Measurements from ENCODE around the gene SURF2. TPM values are rescaled to one million over a fixed set of nuclear protein-coding genes. Genes with fewer than 3 reads are reported as not detected.
"Not testable (repeated sequence)": the region's sequence is repeated elsewhere in the genome, so short reads cannot be mapped to it uniquely, and the experiment has no call there.

The SURF2 gene
- 45.2 TPM for polyA plus RNA-seq (2013, experiment 1 of 2)
- polyA plus RNA-seq (2013, experiment 2 of 2), result 34.4 TPM

DNA sequence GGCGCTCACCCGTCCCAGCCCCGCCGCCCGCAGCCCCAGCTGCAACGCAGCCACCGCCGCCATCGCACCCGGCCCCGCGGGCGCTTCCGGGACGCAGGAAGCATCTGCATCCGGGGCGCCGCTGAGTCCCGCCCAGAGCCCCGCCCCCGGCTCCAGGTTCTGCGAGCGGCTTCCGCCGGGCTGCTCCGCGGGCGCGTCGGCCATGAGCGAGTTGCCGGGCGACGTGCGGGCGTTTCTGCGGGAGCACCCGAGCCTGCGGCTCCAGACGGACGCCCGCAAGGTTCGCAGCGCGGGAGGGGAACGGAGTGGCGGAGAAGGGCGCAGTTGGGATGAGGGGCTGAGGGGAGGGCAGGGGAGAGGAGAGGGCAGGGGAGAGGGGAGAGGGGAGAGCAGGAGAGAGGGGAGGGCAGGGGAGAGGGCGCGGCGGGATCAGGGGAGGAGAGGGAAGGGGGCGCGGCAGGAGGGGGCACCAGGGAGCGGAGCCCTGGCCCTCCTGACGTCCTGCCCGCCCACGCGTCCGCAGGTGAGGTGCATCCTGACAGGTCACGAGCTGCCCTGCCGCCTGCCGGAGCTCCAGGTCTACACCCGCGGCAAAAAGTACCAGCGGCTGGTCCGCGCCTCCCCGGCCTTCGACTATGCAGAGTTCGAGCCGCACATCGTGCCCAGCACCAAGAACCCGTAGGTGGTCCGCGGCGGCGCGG is at the start of gene SURF2, which contains the start of gene SURF1:
SURF2 (plus strand) TSS at position 160 of the 701 bp plus-strand sequence; CDS start at position 203, 43 bp downstream.
SURF1 (minus strand) TSS at position 97 of the 701 bp plus-strand sequence; CDS start at position 63, 34 bp downstream.
- Histone ChIP-seq H3K27ac (ENCODE audit: low read depth, low read length) (peak within 1 kb of the TSS; percentile 62), H3K9me3 (ENCODE audit: insufficient read depth, low read depth, low read length) (no peaks in the 10 kb centered on the region), H3K36me3 (ENCODE audit: insufficient read depth, low read length) (peaks cover 58% of the 10 kb centered on the region), H3K9ac (ENCODE audit: low read depth, low read length) (peak within 1 kb of the TSS; percentile 95), H3K27me3 (ENCODE audit: insufficient read depth, low read length) (no peaks in the 10 kb centered on the region), H3K4me3 (ENCODE audit: low read length) (peak within 1 kb of the TSS; percentile 97), H3K4me1 (ENCODE audit: insufficient read depth, low read length) (peaks cover 7% of the 10 kb centered on the region)
- WGBS, result under 1% methylated on average over 78 of the region's 78 CpGs

DNA sequence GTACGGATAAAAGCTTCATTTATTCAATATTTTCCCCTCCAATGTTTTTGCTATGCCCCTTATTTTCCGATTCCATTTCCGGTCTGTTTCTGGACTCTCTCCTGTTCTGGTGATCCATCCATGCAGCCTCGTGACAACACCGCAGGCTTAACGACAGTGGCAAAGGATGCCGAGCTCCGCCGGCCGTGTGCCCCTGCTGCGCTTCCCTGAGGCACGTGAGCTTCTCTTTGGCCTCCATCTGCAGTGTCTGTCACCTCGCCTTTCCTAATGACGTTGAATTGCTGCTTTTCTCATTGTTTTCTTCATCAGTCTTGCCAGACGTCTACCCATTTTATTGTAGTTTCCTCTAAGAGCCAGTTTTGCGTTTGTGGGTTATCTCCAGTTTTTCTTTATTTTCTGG is 49.0 kb upstream of the SURF2 start:
- Histone ChIP-seq H3K4me1 (ENCODE audit: insufficient read depth, low read length) (no peaks in the 10 kb centered on the region), H3K9ac (ENCODE audit: low read depth, low read length) (no peak overlapping the region), H3K27me3 (ENCODE audit: insufficient read depth, low read length) (0 out of 2 replicates have a peak, but pooled peaks cover 2% of the 10 kb centered on the region), H3K9me3 (ENCODE audit: insufficient read depth, low read depth, low read length) (peaks cover 4% of the 10 kb centered on the region; the same call in 1 of the 2 replicates), H3K27ac (ENCODE audit: low read depth, low read length) (no peak overlapping the region), H3K4me3 (ENCODE audit: low read length) (no peak overlapping the region), H3K36me3 (ENCODE audit: insufficient read depth, low read length) (no peaks in the 10 kb centered on the region)
- 89% methylated on average over 16 of the region's 16 CpGs for WGBS

DNA sequence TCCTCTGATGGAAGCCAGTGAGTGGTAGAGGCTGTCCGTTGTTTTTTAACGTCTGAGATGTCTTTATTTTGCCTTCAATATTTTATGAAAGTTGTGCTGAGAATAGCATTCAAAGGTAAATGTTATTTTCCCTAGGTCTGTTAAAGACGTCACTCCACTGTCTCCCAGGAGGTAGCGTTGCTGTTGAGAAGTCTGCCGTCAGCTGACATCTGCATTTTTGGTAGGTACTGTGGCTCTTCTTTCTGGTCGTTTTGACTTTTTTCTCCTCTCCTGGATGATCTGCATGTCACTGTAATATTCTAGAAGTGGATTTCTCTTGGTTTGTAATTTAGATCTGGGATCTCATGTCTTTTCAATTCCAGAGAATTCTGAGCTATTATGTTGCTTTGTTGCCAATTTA is 46.7 kb upstream of the SURF2 start:
- Histone ChIP-seq H3K27ac (ENCODE audit: low read depth, low read length) (no peak overlapping the region), H3K9ac (ENCODE audit: low read depth, low read length) (no peak overlapping the region), H3K4me1 (ENCODE audit: insufficient read depth, low read length) (no peaks in the 10 kb centered on the region), H3K27me3 (ENCODE audit: insufficient read depth, low read length) (0 out of 2 replicates have a peak, but pooled peaks cover 2% of the 10 kb centered on the region), H3K36me3 (ENCODE audit: insufficient read depth, low read length) (no peaks in the 10 kb centered on the region), H3K9me3 (ENCODE audit: insufficient read depth, low read depth, low read length) (peaks cover 4% of the 10 kb centered on the region; the same call in 1 of the 2 replicates), H3K4me3 (ENCODE audit: low read length) (no peak overlapping the region)
- 99% methylated on average over 6 of the region's 6 CpGs for WGBS

DNA sequence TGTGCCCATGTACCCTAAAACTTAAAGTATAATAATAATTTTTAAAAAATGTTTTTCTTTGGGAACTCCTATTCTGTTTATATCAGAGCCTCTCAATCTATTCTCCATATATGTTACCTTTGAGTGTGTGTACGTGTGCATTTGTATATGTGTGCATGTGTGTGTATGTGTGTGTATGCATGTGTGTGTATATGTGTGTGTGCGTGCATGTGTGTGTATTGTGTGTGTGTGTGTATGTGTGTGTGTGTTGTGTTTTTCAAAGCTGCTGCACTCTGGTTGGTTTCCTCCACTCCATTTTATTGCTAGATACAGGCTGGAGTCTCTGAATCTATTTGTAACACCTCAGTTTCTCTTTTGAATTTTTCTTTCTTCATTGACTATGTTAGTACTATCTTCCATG is 40.4 kb upstream of the SURF2 start:
- H3K27ac ChIP-seq (ENCODE audit: low read depth, low read length), result no peak overlapping the region
- H3K4me3 ChIP-seq (ENCODE audit: low read length), result no peak overlapping the region
- no peaks in the 10 kb centered on the region for H3K36me3 ChIP-seq (ENCODE audit: insufficient read depth, low read length)
- no peaks in the 10 kb centered on the region for H3K9me3 ChIP-seq (ENCODE audit: insufficient read depth, low read depth, low read length)
- H3K27me3 ChIP-seq (ENCODE audit: insufficient read depth, low read length), result no peaks in the 10 kb centered on the region
- H3K4me1 ChIP-seq (ENCODE audit: insufficient read depth, low read length), result no peaks in the 10 kb centered on the region
- WGBS, result 85% methylated on average over 2 of the region's 2 CpGs
- H3K9ac ChIP-seq (ENCODE audit: low read depth, low read length), result no peak overlapping the region

DNA sequence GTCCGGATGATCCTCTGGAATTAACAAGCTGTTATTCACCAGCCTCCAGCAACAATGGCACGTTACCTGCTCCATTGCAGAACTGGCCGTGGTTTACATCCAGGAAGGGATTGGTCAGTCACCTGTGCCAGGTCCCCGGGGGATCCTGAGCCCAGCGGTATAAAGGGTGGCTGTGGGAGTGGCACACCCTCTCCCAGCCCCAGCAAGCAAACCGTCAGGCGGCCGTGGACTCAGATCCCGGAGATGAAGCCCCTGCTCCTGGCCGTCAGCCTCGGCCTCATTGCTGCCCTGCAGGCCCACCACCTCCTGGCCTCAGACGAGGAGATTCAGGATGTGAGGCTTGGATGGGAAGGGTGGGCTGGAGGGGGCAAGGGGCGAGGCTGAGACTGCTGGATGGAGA is 38.8 kb upstream of the SURF2 start:
- not testable (repeated sequence) for H3K4me1 ChIP-seq (ENCODE audit: insufficient read depth, low read length); H3K4me3 ChIP-seq (ENCODE audit: low read length); H3K27ac ChIP-seq (ENCODE audit: low read depth, low read length); H3K9me3 ChIP-seq (ENCODE audit: insufficient read depth, low read depth, low read length); H3K9ac ChIP-seq (ENCODE audit: low read depth, low read length); H3K36me3 ChIP-seq (ENCODE audit: insufficient read depth, low read length); H3K27me3 ChIP-seq (ENCODE audit: insufficient read depth, low read length)
- WGBS, result 92% methylated on average over 11 of the region's 13 CpGs

DNA sequence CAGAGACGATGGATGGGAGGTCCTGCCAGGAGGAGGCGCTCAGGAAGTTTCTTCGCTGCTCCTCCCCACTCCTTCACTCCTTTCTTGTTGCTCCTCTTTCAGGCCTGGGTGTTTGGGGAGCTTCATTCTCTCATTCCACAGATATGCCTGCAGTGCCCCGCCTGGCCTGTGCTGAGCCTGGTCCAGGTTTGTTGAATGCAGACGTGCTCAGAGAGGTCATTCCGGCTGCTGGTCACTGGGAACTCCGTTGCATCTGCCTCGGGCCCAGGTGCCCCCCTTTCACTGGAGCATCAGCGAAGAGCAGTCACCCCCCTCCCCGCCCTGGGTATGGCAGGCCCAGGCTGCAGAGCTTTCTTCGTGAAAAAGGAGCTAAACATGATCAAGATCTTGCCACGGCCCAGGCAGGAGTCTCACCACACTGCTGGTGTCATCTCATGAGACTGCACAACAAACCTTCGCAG is 35.9 kb upstream of the SURF2 start:
- 86% methylated on average over 13 of the region's 13 CpGs for WGBS
- Histone ChIP-seq H3K27ac (ENCODE audit: low read depth, low read length) (no peak overlapping the region), H3K4me1 (ENCODE audit: insufficient read depth, low read length) (no peaks in the 10 kb centered on the region), H3K9me3 (ENCODE audit: insufficient read depth, low read depth, low read length) (no peaks in the 10 kb centered on the region), H3K36me3 (ENCODE audit: insufficient read depth, low read length) (no peaks in the 10 kb centered on the region), H3K9ac (ENCODE audit: low read depth, low read length) (no peak overlapping the region), H3K4me3 (ENCODE audit: low read length) (no peak overlapping the region), H3K27me3 (ENCODE audit: insufficient read depth, low read length) (no peaks in the 10 kb centered on the region)

GRCh38 chr9:133321411-133321935 is 34.9 kb upstream of the SURF2 start:
- Histone ChIP-seq H3K36me3 (ENCODE audit: insufficient read depth, low read length) (no peaks in the 10 kb centered on the region), H3K9me3 (ENCODE audit: insufficient read depth, low read depth, low read length) (no peaks in the 10 kb centered on the region), H3K4me3 (ENCODE audit: low read length) (no peak overlapping the region), H3K27me3 (ENCODE audit: insufficient read depth, low read length) (no peaks in the 10 kb centered on the region), H3K4me1 (ENCODE audit: insufficient read depth, low read length) (no peaks in the 10 kb centered on the region), H3K9ac (ENCODE audit: low read depth, low read length) (no peak overlapping the region), H3K27ac (ENCODE audit: low read depth, low read length) (no peak overlapping the region)
- 90% methylated on average over 13 of the region's 13 CpGs for WGBS

GRCh38 chr9:133322701-133323100 is 33.6 kb upstream of the SURF2 start:
- Histone ChIP-seq H3K9me3 (ENCODE audit: insufficient read depth, low read depth, low read length) (no peaks in the 10 kb centered on the region), H3K4me1 (ENCODE audit: insufficient read depth, low read length) (no peaks in the 10 kb centered on the region), H3K4me3 (ENCODE audit: low read length) (no peak overlapping the region), H3K9ac (ENCODE audit: low read depth, low read length) (no peak overlapping the region), H3K27me3 (ENCODE audit: insufficient read depth, low read length) (no peaks in the 10 kb centered on the region), H3K36me3 (ENCODE audit: insufficient read depth, low read length) (no peaks in the 10 kb centered on the region), H3K27ac (ENCODE audit: low read depth, low read length) (no peak overlapping the region)
- WGBS, result 94% methylated on average over 14 of the region's 14 CpGs

GRCh38 chr9:133323211-133323610 is 33.1 kb upstream of the SURF2 start:
- Histone ChIP-seq H3K27me3 (ENCODE audit: insufficient read depth, low read length) (no peaks in the 10 kb centered on the region), H3K4me3 (ENCODE audit: low read length) (no peak overlapping the region), H3K4me1 (ENCODE audit: insufficient read depth, low read length) (no peaks in the 10 kb centered on the region), H3K9me3 (ENCODE audit: insufficient read depth, low read depth, low read length) (no peaks in the 10 kb centered on the region), H3K9ac (ENCODE audit: low read depth, low read length) (no peak overlapping the region), H3K27ac (ENCODE audit: low read depth, low read length) (no peak overlapping the region), H3K36me3 (ENCODE audit: insufficient read depth, low read length) (no peaks in the 10 kb centered on the region)
- 91% methylated on average over 9 of the region's 10 CpGs for WGBS

DNA sequence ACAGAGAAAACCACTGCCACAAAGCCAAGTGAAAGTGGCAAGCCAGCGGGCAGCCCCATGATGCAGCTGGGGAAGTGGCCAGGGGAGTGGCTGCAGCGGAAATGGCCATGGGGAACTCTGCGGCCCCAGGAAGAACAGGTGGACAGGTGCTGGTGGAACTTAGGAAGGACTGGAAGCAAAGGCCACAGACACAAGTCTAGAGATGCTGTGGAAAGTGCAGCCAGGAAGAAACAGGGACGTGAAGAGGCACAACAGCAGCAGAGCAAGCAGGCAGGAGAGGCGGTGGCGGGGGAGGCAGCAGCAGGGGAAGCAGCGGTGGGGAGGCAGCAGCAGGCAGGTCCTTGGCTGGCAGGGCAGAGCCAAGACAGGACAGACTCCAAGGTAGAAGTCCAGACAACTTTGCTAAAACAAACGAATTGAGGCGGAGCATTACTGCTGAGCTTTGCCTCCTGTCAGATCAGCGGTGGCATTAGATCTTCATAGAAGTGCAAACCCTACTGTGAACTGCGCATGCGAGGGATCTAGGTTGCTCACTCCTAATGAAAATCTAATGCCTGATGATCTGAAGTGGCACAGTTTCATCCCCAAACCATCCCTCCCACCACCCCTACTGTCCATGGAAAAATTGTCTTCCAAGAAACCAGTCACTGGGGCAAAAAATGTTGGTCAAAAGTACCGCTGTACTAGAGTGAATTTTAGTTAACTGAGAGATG is 32.2 kb upstream of the SURF2 start:
- Histone ChIP-seq H3K36me3 (ENCODE audit: insufficient read depth, low read length) (no peaks in the 10 kb centered on the region), H3K9ac (ENCODE audit: low read depth, low read length) (no peak overlapping the region), H3K9me3 (ENCODE audit: insufficient read depth, low read depth, low read length) (no peaks in the 10 kb centered on the region), H3K4me3 (ENCODE audit: low read length) (no peak overlapping the region), H3K27ac (ENCODE audit: low read depth, low read length) (no peak overlapping the region), H3K27me3 (ENCODE audit: insufficient read depth, low read length) (no peaks in the 10 kb centered on the region), H3K4me1 (ENCODE audit: insufficient read depth, low read length) (no peaks in the 10 kb centered on the region)
- whole genome bisulfite sequencing, result 84% methylated on average over 13 of the region's 13 CpGs

GRCh38 chr9:133327021-133327420 is 29.3 kb upstream of the SURF2 start:
- not testable (repeated sequence) for H3K9ac ChIP-seq (ENCODE audit: low read depth, low read length); H3K9me3 ChIP-seq (ENCODE audit: insufficient read depth, low read depth, low read length); H3K4me3 ChIP-seq (ENCODE audit: low read length); H3K4me1 ChIP-seq (ENCODE audit: insufficient read depth, low read length); H3K27ac ChIP-seq (ENCODE audit: low read depth, low read length); H3K27me3 ChIP-seq (ENCODE audit: insufficient read depth, low read length)
- H3K36me3 ChIP-seq (ENCODE audit: insufficient read depth, low read length), result peaks cover 22% of the 10 kb centered on the region
- 84% methylated on average over 6 of the region's 6 CpGs for WGBS
